Right atrium auricular region (tissue), 2 donors: Measurements from ENCODE around the gene TLE7. TPM values are rescaled to one million over a fixed set of nuclear protein-coding genes. Genes with fewer than 3 reads are reported as not detected.

Source experiments
- DNase-seq: peaks from one replicate; pipeline ENCODE4 v3.0.0-alpha.2; 2019; ENCODE audit warnings: low spot score
- H3K27ac ChIP-seq, 2 donors: fragments of 200-600 bp; sonication (generic); 1 replicate in 1 of 2; 2 replicates in 1 of 2; pipeline ENCODE4 v1.5.1; 2016 to 2019
- H3K27me3 ChIP-seq, 2 donors: fragments of 200-600 bp; sonication (generic); one replicate each; pipeline versions ENCODE4 v1.5.1 to v1.6.0; 2017 to 2019
- H3K36me3 ChIP-seq: fragments of 200-600 bp; sonication (generic); one replicate; pipeline ENCODE4 v1.5.1; 2016
- H3K4me1 ChIP-seq, 2 donors: fragments of 200-600 bp; sonication (generic); one replicate each; pipeline versions ENCODE4 v1.5.1 to v1.6.0; 2017 to 2019
- H3K4me3 ChIP-seq, 2 donors: fragments of 200-600 bp; sonication (generic); 1 replicate in 1 of 2; 2 replicates in 1 of 2; pipeline ENCODE4 v1.5.1; 2017 to 2019; ENCODE audit warnings: mild to moderate bottlenecking in 1 of 2, moderate library complexity in 1 of 2
- H3K9me3 ChIP-seq, 2 donors: fragments of 200-600 bp; sonication (generic); one replicate each; pipeline ENCODE4 v1.5.1; 2019
- total RNA-seq, 2 donors: library from RNA; depleted of rRNA; stranded (reverse); fragments of >200 nt; gene quantifications; one replicate each; pipeline ENCODE4 v1.1.0, GENCODE V29; 2016
- TF ChIP-seq, protein P1 (sequence below), 2 donors: fragments of 200-600 bp; sonication (generic); IDR thresholded peaks; one replicate each; pipeline ENCODE4 v1.5.1; 2019; ENCODE audit warnings: antibody characterized with exemption in 2 of 2

TLE7 gene
- total RNA-seq, 2 donors from 2014 or later: not detected

- H3K4me1 ChIP-seq: peaks cover 0 to 23% of the 10 kb centered on the region in 2 donors
- H3K27ac ChIP-seq: no peak overlapping the region
- no peaks in the 10 kb centered on the region for H3K27me3 ChIP-seq
- TF ChIP-seq, protein P1, sequence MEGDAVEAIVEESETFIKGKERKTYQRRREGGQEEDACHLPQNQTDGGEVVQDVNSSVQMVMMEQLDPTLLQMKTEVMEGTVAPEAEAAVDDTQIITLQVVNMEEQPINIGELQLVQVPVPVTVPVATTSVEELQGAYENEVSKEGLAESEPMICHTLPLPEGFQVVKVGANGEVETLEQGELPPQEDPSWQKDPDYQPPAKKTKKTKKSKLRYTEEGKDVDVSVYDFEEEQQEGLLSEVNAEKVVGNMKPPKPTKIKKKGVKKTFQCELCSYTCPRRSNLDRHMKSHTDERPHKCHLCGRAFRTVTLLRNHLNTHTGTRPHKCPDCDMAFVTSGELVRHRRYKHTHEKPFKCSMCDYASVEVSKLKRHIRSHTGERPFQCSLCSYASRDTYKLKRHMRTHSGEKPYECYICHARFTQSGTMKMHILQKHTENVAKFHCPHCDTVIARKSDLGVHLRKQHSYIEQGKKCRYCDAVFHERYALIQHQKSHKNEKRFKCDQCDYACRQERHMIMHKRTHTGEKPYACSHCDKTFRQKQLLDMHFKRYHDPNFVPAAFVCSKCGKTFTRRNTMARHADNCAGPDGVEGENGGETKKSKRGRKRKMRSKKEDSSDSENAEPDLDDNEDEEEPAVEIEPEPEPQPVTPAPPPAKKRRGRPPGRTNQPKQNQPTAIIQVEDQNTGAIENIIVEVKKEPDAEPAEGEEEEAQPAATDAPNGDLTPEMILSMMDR (IDR thresholded peaks at IDR 0.05): no peak
- no peak for DNase-seq
- no peaks in the 10 kb centered on the region for H3K9me3 ChIP-seq
- peak overlapping the region in 1 of 2 donors; percentile 87 for H3K4me3 ChIP-seq
- peaks cover 5% of the 10 kb centered on the region for H3K36me3 ChIP-seq
Observed at GRCh38 chr16:71460941-71461340, 19.1 kb upstream of the TLE7 start.

- no peaks in the 10 kb centered on the region for H3K9me3 ChIP-seq
- H3K27me3 ChIP-seq: no peaks in the 10 kb centered on the region
- no peak for DNase-seq
- TF ChIP-seq, protein P1 (IDR thresholded peaks at IDR 0.05): no peak
- peaks cover 0 to 23% of the 10 kb centered on the region in 2 donors for H3K4me1 ChIP-seq
- H3K36me3 ChIP-seq: peaks cover 12% of the 10 kb centered on the region
- no peak overlapping the region for H3K4me3 ChIP-seq
- H3K27ac ChIP-seq: no peak overlapping the region
Observed at GRCh38 chr16:71460236-71460635, 18.4 kb upstream of the TLE7 start.

- peaks cover 0 to 23% of the 10 kb centered on the region in 2 donors for H3K4me1 ChIP-seq
- H3K4me3 ChIP-seq: no peak overlapping the region
- peaks cover 20% of the 10 kb centered on the region for H3K36me3 ChIP-seq
- H3K27me3 ChIP-seq: no peaks in the 10 kb centered on the region
- no peak overlapping the region for H3K27ac ChIP-seq
- DNase-seq: no peak
- H3K9me3 ChIP-seq: no peaks in the 10 kb centered on the region
- TF ChIP-seq, protein P1 (IDR thresholded peaks at IDR 0.05): no peak
Observed at GRCh38 chr16:71459510-71459909, 17.7 kb upstream of the TLE7 start.

GRCh38 chr16:71456801-71457200 is 14.9 kb upstream of the TLE7 start:
- H3K36me3 ChIP-seq: peaks cover 47% of the 10 kb centered on the region
- no peak overlapping the region for H3K27ac ChIP-seq
- peaks cover 0 to 16% of the 10 kb centered on the region in 2 donors for H3K4me1 ChIP-seq

DNA sequence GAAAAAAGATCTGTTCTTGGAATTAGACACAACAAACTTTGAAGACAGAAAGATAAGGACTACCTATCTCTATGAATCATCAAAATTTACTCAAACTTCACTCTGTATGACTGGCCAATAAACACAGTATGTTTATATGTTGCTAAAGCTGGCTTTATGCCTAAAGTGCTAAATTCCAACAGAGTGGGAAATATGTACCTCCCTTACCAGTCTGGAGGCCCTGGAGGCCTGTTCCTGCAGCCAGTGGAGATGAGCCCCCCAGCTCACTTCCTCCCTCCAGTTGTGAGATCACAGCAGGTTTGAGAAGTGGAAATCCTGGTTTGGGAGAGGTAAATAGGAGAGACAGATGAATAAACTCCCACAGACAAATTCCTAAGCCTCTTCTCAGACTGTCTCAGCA is 11.2 kb upstream of the TLE7 start:
- no peak for DNase-seq
- Histone ChIP-seq H3K27me3 (no peaks in the 10 kb centered on the region), H3K27ac (no peak overlapping the region), H3K36me3 (peaks cover 84% of the 10 kb centered on the region), H3K4me1 (no peaks in the 10 kb centered on the region), H3K9me3 (peaks cover 31 to 55% of the 10 kb centered on the region in 2 donors), H3K4me3 (no peak overlapping the region)
- TF ChIP-seq, protein P1 (IDR thresholded peaks at IDR 0.05): no peak

More at GRCh38 chr16:71456801-71457200, 14.9 kb upstream of the TLE7 start:
- no peak for DNase-seq
- TF ChIP-seq, protein P1 (IDR thresholded peaks at IDR 0.05): no peak
- Histone ChIP-seq H3K27me3 (no peaks in the 10 kb centered on the region), H3K9me3 (peaks cover 0 to 17% of the 10 kb centered on the region in 2 donors), H3K4me3 (no peak overlapping the region)

DNA sequence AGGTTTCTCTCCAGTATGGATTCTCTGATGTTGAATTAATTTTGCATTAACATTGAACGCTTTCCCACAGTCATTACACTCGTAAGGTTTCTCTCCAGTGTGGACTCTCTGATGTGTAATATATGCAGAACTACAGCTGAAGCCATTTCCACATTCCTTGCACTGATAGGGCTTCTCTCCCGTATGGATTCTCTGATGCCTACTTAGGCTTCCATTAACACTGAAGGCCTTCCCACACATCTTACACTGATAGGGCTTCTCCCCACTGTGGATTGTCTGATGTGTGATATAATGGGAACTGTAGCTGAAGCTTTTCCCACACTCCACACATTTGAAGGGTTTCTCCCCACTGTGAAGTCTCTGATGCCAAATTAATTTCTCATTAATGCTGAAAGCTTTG is 7.2 kb upstream of the TLE7 start:
- Histone ChIP-seq H3K27ac (no peak overlapping the region), H3K36me3 (peaks cover 64% of the 10 kb centered on the region), H3K4me3 (no peak overlapping the region), H3K9me3 (peaks cover 50 to 94% of the 10 kb centered on the region in 2 donors), H3K27me3 (no peaks in the 10 kb centered on the region), H3K4me1 (no peaks in the 10 kb centered on the region)
- TF ChIP-seq, protein P1 (IDR thresholded peaks at IDR 0.05): no peak
- DNase-seq: no peak
